Measurements from ENCODE around the gene KIFAP3.
"Not testable (repeated sequence)": the region's sequence is repeated elsewhere in the genome, so short reads cannot be mapped to it uniquely, and the experiment has no call there.

The KIFAP3 gene

GRCh38 chr1:169918927-169919326 lies 155.6 kb downstream of the KIFAP3 start:
- DNase-seq = no peak

- DNase-seq = not testable (repeated sequence)
Measured at GRCh38 chr1:169918220-169918619, 156.3 kb downstream of the KIFAP3 start.

- DNase-seq = no peak
Measured at GRCh38 chr1:169915150-169915549, 159.3 kb downstream of the KIFAP3 start.

GRCh38 chr1:169914531-169914930 lies 160.0 kb downstream of the KIFAP3 start:
- peak in 1 of 4 experiments; percentile 9 for DNase-seq

- no peak for DNase-seq
Measured at GRCh38 chr1:169909499-169909898, 165.0 kb downstream of the KIFAP3 start.

- peak in 1 of 4 experiments; percentile 61 for DNase-seq
Measured at GRCh38 chr1:169906938-169907337, 167.6 kb downstream of the KIFAP3 start.

- DNase-seq = no peak
Measured at GRCh38 chr1:169904834-169905233, 169.7 kb downstream of the KIFAP3 start.

- DNase-seq = no peak
Measured at GRCh38 chr1:169902751-169903150, 171.7 kb downstream of the KIFAP3 start.

- DNase-seq = no peak
Measured at GRCh38 chr1:169901115-169901514, 173.4 kb downstream of the KIFAP3 start.

- DNase-seq = no peak
Measured at GRCh38 chr1:169900571-169900970, 173.9 kb downstream of the KIFAP3 start.

- DNase-seq = no peak
Measured at GRCh38 chr1:169899519-169900217, 174.8 kb downstream of the KIFAP3 start.

GRCh38 chr1:169896013-169896412 lies 178.5 kb downstream of the KIFAP3 start:
- peak; percentile 14 to 59 (median 37) for DNase-seq

- no peak for DNase-seq
Measured at GRCh38 chr1:169894424-169895145, 179.9 kb downstream of the KIFAP3 start.

- peak; percentile 94 to 98 (median 97) for DNase-seq
Measured at GRCh38 chr1:169893645-169894423, 180.7 kb downstream of the KIFAP3 start, which contains the start of gene SCYL3. SCYL3 (minus strand) TSS chr1:169893896; CDS start chr1:169888840, 5,056 bp downstream.

- peak in 3 of 4 experiments; percentile 5 to 28 (median 16) for DNase-seq
Measured at GRCh38 chr1:169892927-169893644, 181.4 kb downstream of the KIFAP3 start.

- no peak for DNase-seq
Measured at GRCh38 chr1:169892176-169892926, 182.1 kb downstream of the KIFAP3 start.

GRCh38 chr1:169891539-169891885 lies 183.0 kb downstream of the KIFAP3 start:
- no peak for DNase-seq

- DNase-seq = no peak
Measured at GRCh38 chr1:169890761-169891538, 183.5 kb downstream of the KIFAP3 start.

GRCh38 chr1:169889871-169890270 lies 184.6 kb downstream of the KIFAP3 start:
- no peak for DNase-seq

GRCh38 chr1:169886931-169887330 lies 187.6 kb downstream of the KIFAP3 start:
- DNase-seq = no peak

- no peak for DNase-seq
Measured at GRCh38 chr1:169886422-169886821, 188.1 kb downstream of the KIFAP3 start.

Measured in suppressor macrophage (primary cell).